Endothelial cell (in vitro differentiated cells): Measurements from ENCODE around the gene LRP5. TPM values are rescaled to one million over a fixed set of nuclear protein-coding genes. Genes with fewer than 3 reads are reported as not detected.

Source experiments
- DNase-seq: peaks from one replicate; pipeline ENCODE4 v3.0.0; 2021; ENCODE audit warnings: low spot score
- H3K27ac Mint-ChIP-seq: one replicate; pipeline ENCODE4 v1.8.0; 2021; ENCODE audit warnings: mixed read lengths, inconsistent platforms; ENCODE audit not compliant: unreplicated experiment
- H3K27me3 Mint-ChIP-seq: one replicate; pipeline ENCODE4 v1.8.0; 2021; ENCODE audit warnings: mild to moderate bottlenecking, moderate library complexity, mixed read lengths, inconsistent platforms; ENCODE audit not compliant: unreplicated experiment
- H3K36me3 Mint-ChIP-seq: one replicate; pipeline ENCODE4 v1.8.0; 2021; ENCODE audit warnings: mild to moderate bottlenecking, low read depth, mixed read lengths, inconsistent platforms; ENCODE audit not compliant: unreplicated experiment
- H3K4me1 Mint-ChIP-seq: one replicate; pipeline ENCODE4 v1.8.0; 2021; ENCODE audit warnings: mild to moderate bottlenecking, mixed read lengths, inconsistent platforms; ENCODE audit not compliant: unreplicated experiment
- H3K4me3 Mint-ChIP-seq: one replicate; pipeline ENCODE4 v1.8.0; 2021; ENCODE audit warnings: mild to moderate bottlenecking, mixed read lengths, inconsistent platforms; ENCODE audit not compliant: unreplicated experiment
- H3K9me3 Mint-ChIP-seq: one replicate; pipeline ENCODE4 v1.8.0; 2021; ENCODE audit warnings: mixed read lengths, inconsistent platforms; ENCODE audit not compliant: unreplicated experiment
- CTCF ChIP-seq: fragments of 200-600 bp; sonication (generic); IDR thresholded peaks from one replicate; pipeline ENCODE4 v1.5.0; 2021; ENCODE audit warnings: antibody characterized with exemption; ENCODE audit not compliant: unreplicated experiment
- total RNA-seq: library from RNA; stranded (reverse); fragmentation: NEBNext Ultra II Directional; extraction: Animal tissue kit (Norgen Biotek cat#: 25700); gene quantifications from one replicate; pipeline ENCODE4 v1.2.1, GENCODE V29; 2021; ENCODE audit not compliant: unreplicated experiment

LRP5 gene
- total RNA-seq, 1 donor from 2014 or later: 72.3 TPM

- TF ChIP-seq CTCF: no peak
- peaks cover 25% of the 10 kb centered on the region for H3K4me1 Mint-ChIP-seq
- H3K27me3 Mint-ChIP-seq: peaks cover 3% of the 10 kb centered on the region
- H3K36me3 Mint-ChIP-seq: no peaks in the 10 kb centered on the region
- no peak overlapping the region for H3K27ac Mint-ChIP-seq
- DNase-seq: no peak
- no peak overlapping the region for H3K4me3 Mint-ChIP-seq
- no peaks in the 10 kb centered on the region for H3K9me3 Mint-ChIP-seq
Measured at GRCh38 chr11:68495220-68495729, 182.9 kb downstream of the LRP5 start.

- Mint-ChIP-seq H3K27me3 (peaks cover 3% of the 10 kb centered on the region), H3K36me3 (no peaks in the 10 kb centered on the region), H3K9me3 (no peaks in the 10 kb centered on the region), H3K4me1 (peaks cover 23% of the 10 kb centered on the region), H3K4me3 (no peak overlapping the region), H3K27ac (no peak overlapping the region)
- DNase-seq: no peak
- no peak for TF ChIP-seq CTCF
Measured at GRCh38 chr11:68495872-68496271, 183.5 kb downstream of the LRP5 start.

GRCh38 chr11:68497761-68498160 is 185.4 kb downstream of the LRP5 start:
- peak overlapping the region; percentile 7 for H3K4me3 Mint-ChIP-seq
- DNase-seq: no peak
- peaks cover 31% of the 10 kb centered on the region for H3K4me1 Mint-ChIP-seq
- H3K27me3 Mint-ChIP-seq: peaks cover 3% of the 10 kb centered on the region
- H3K36me3 Mint-ChIP-seq: no peaks in the 10 kb centered on the region
- no peaks in the 10 kb centered on the region for H3K9me3 Mint-ChIP-seq
- H3K27ac Mint-ChIP-seq: no peak overlapping the region
- TF ChIP-seq CTCF: no peak

- no peaks in the 10 kb centered on the region for H3K36me3 Mint-ChIP-seq
- H3K27ac Mint-ChIP-seq: peak overlapping the region; percentile 26
- no peak for DNase-seq
- H3K9me3 Mint-ChIP-seq: no peaks in the 10 kb centered on the region
- TF ChIP-seq CTCF: no peak
- no peak overlapping the region for H3K4me3 Mint-ChIP-seq
- H3K4me1 Mint-ChIP-seq: peaks cover 35% of the 10 kb centered on the region
- peaks cover 3% of the 10 kb centered on the region for H3K27me3 Mint-ChIP-seq
Measured at GRCh38 chr11:68498321-68498720, 185.9 kb downstream of the LRP5 start.

Other genes with a start within 250 kb of the LRP5 start
- 173 TPM for gene CHKA, start 191.2 kb upstream of the LRP5 start, total RNA-seq
- 46.8 TPM for gene KMT5B, start 99.3 kb upstream of the LRP5 start, total RNA-seq
- gene C11orf24, start 40.6 kb upstream of the LRP5 start, total RNA-seq: 9.4 TPM
- 115 TPM for gene PPP6R3, start 148.2 kb downstream of the LRP5 start, total RNA-seq